Purkinje cell (primary cell): ENCODE measurements around the gene ATF5. TPM values are rescaled to one million over a fixed set of nuclear protein-coding genes. Genes with fewer than 3 reads are reported as not detected.

Experiments used
- polyA plus RNA-seq: library from polyadenylated mRNA; unstranded; fragments of >200 nt; fragmentation: Nextera tagmentation; gene quantifications from 2 replicates; pipeline ENCODE4 v1.2.1, GENCODE V29; 2014

The ATF5 gene
- polyA plus RNA-seq, result 0.49 and 0.73 TPM in 2 replicates

GRCh38 chr19:49929121-49929610, at the start of gene ATF5, which contains the start of gene NUP62:
ATF5 (plus strand) TSS chr19:49929205; CDS start chr19:49930851, 1,646 bp downstream.
NUP62 (minus strand) TSS chr19:49929504; CDS start chr19:49909807, 19,697 bp downstream.

GRCh38 chr19:49896863-49897621, 32.0 kb upstream of the ATF5 start, which contains the start of gene IL4I1:
IL4I1 (minus strand) TSS chr19:49896887; CDS start chr19:49896160, 727 bp downstream.

GRCh38 chr19:49960980-49961379, 32.0 kb downstream of the ATF5 start, which contains the start of gene SIGLEC11:
SIGLEC11 (minus strand) TSS chr19:49961172; CDS start chr19:49961081, 91 bp downstream.

Other genes starting within 250 kb of the ATF5 start
- gene ADM5, start 239.6 kb upstream of the ATF5 start, polyA plus RNA-seq, result 0.71 and 1.7 TPM in 2 replicates
- gene CPT1C, start 238.1 kb upstream of the ATF5 start, polyA plus RNA-seq, result 90.8 and 125 TPM in 2 replicates
- gene TSKS, start 165.9 kb upstream of the ATF5 start, polyA plus RNA-seq, result not detected in 2 replicates
- 8.3 and 8.6 TPM in 2 replicates for gene AP2A1, start 162.2 kb upstream of the ATF5 start, polyA plus RNA-seq
- 4.5 and 6.8 TPM in 2 replicates for gene FUZ, start 115.9 kb upstream of the ATF5 start, polyA plus RNA-seq
- gene MED25, start 110.9 kb upstream of the ATF5 start, polyA plus RNA-seq, result 9.5 and 19.7 TPM in 2 replicates
- 47.9 and 48.8 TPM in 2 replicates for gene PTOV1, start 78.0 kb upstream of the ATF5 start, polyA plus RNA-seq
- 5.1 and 13.1 TPM in 2 replicates for gene PNKP, start 61.6 kb upstream of the ATF5 start, polyA plus RNA-seq
- gene AKT1S1, start 51.9 kb upstream of the ATF5 start, polyA plus RNA-seq, result 1.1 and 1.7 TPM in 2 replicates
- gene TBC1D17, start 51.5 kb upstream of the ATF5 start, polyA plus RNA-seq, result 1.2 and 1.4 TPM in 2 replicates
- not detected in 2 replicates for gene IL4I1, start 32.3 kb upstream of the ATF5 start, polyA plus RNA-seq
- 4.9 and 5.0 TPM in 2 replicates for gene NUP62, start 299 bp downstream of the ATF5 start, polyA plus RNA-seq
- not detected in 2 replicates for gene SIGLEC11, start 32.0 kb downstream of the ATF5 start, polyA plus RNA-seq
- 45.5 and 54.7 TPM in 2 replicates for gene VRK3, start 96.2 kb downstream of the ATF5 start, polyA plus RNA-seq
- gene ZNF473, start 96.8 kb downstream of the ATF5 start, polyA plus RNA-seq, result 1.6 and 3.6 TPM in 2 replicates
- 1.0 TPM in 1 of 2 replicates, not detected in the other for gene IZUMO2, start 234.1 kb downstream of the ATF5 start, polyA plus RNA-seq